Testis (tissue), 2 donors: ENCODE data around the gene CRADD.

Experiments used
- POLR2A ChIP-seq: fragments of 450-650 bp; IDR thresholded peaks from one replicate; pipeline ENCODE4 v1.6.1; 2017; ENCODE audit warnings: antibody characterized with exemption, mild to moderate bottlenecking, moderate library complexity
- TF ChIP-seq, protein P1 (sequence below), 3 experiments: fragments of 450-650 bp in 2 of 3; fragments of 200-600 bp in 1 of 3; sonication (generic) in 1 of 3; IDR thresholded peaks; one replicate each; pipeline ENCODE4 v1.5.1; 2016 to 2019; ENCODE audit warnings: antibody characterized with exemption in 3 of 3, mild to moderate bottlenecking in 2 of 3, moderate library complexity in 1 of 3

DNA sequence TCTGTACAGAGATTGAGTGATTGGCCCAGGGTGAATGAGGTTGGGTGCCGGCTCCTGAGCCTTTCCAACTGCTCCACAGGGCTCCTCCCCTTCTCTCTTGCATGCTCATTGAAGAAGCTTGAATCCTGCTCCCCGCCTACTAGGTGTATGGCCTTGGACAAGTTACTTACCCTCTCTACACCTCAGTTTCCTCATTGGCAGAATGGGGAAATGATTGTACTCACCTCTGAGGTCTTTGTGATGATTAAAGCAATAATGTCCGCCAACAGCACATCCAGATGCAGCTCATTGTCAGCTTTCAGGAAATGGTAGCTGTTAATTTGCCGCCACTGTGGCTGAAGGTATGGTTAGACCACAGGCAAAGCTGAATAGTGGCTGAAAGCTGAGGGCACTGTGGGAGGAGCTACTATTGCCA lies 174.1 kb downstream of the CRADD start:
- TF ChIP-seq, protein P1, sequence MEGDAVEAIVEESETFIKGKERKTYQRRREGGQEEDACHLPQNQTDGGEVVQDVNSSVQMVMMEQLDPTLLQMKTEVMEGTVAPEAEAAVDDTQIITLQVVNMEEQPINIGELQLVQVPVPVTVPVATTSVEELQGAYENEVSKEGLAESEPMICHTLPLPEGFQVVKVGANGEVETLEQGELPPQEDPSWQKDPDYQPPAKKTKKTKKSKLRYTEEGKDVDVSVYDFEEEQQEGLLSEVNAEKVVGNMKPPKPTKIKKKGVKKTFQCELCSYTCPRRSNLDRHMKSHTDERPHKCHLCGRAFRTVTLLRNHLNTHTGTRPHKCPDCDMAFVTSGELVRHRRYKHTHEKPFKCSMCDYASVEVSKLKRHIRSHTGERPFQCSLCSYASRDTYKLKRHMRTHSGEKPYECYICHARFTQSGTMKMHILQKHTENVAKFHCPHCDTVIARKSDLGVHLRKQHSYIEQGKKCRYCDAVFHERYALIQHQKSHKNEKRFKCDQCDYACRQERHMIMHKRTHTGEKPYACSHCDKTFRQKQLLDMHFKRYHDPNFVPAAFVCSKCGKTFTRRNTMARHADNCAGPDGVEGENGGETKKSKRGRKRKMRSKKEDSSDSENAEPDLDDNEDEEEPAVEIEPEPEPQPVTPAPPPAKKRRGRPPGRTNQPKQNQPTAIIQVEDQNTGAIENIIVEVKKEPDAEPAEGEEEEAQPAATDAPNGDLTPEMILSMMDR (IDR thresholded peaks at IDR 0.05), result no peak
- no peak for TF ChIP-seq POLR2A
